Natural killer cell treated with Interleukin-12 subunit alpha and Interleukin-12 subunit beta and Interleukin-15 and Interleukin-18, amount 100 ng/mL, for 72 hours (primary cell): ENCODE measurements around the gene REPS2. TPM values are rescaled to one million over a fixed set of nuclear protein-coding genes. Genes with fewer than 3 reads are reported as not detected.

Experiments used
- ATAC-seq, 2 donors: fragments of 150-1000 bp; cut with Tn5 transposase in 1 of 2; sonication (Bioruptor Pico), chemical (Tn5 transposase) in 1 of 2; 2 replicates each; pipeline ENCODE4 v1.10.0; 2021
- DNase-seq: peaks from one replicate; pipeline ENCODE4 v3.0.0; 2022; ENCODE audit warnings: low spot score
- H3K27ac Mint-ChIP-seq, 2 donors: 1 replicate in 1 of 2; 2 replicates in 1 of 2; pipeline ENCODE4 v1.8.0; 2022; ENCODE audit warnings: mixed read lengths in 2 of 2, mild to moderate bottlenecking in 1 of 2, moderate library complexity in 1 of 2
- H3K27me3 Mint-ChIP-seq, 2 donors: 1 replicate in 1 of 2; 2 replicates in 1 of 2; pipeline ENCODE4 v1.8.0; 2022; ENCODE audit warnings: mixed read lengths in 2 of 2
- H3K36me3 Mint-ChIP-seq: one replicate; pipeline ENCODE4 v1.8.0; 2022; ENCODE audit warnings: mixed read lengths
- H3K4me1 Mint-ChIP-seq, 2 donors: 1 replicate in 1 of 2; 2 replicates in 1 of 2; pipeline ENCODE4 v1.8.0; 2022; ENCODE audit warnings: low read depth in 2 of 2, mixed read lengths in 2 of 2, mild to moderate bottlenecking in 1 of 2
- H3K4me3 Mint-ChIP-seq: one replicate; pipeline ENCODE4 v1.8.0; 2022; ENCODE audit warnings: mixed read lengths
- H3K9me3 Mint-ChIP-seq: 2 replicates; pipeline ENCODE4 v1.8.0; 2022; ENCODE audit warnings: mixed read lengths
- total RNA-seq, 2 donors: library from RNA; stranded (reverse); gene quantifications; one replicate each; pipeline ENCODE4 v1.2.3, GENCODE V29; 2022

Gene REPS2
- total RNA-seq, 2 donors from 2014 or later, result 0.20 TPM; not detected in 1

GRCh38 chrX:17077361-17077760 lies 130.9 kb downstream of the REPS2 start:
- Mint-ChIP-seq H3K4me3 (no peak overlapping the region), H3K9me3 (no peaks in the 10 kb centered on the region), H3K27ac (no peak overlapping the region), H3K27me3 (peaks cover 21 to 32% of the 10 kb centered on the region in 2 donors), H3K4me1 (no peaks in the 10 kb centered on the region), H3K36me3 (no peaks in the 10 kb centered on the region)
- ATAC-seq (no peak), DNase-seq (no peak)

DNA sequence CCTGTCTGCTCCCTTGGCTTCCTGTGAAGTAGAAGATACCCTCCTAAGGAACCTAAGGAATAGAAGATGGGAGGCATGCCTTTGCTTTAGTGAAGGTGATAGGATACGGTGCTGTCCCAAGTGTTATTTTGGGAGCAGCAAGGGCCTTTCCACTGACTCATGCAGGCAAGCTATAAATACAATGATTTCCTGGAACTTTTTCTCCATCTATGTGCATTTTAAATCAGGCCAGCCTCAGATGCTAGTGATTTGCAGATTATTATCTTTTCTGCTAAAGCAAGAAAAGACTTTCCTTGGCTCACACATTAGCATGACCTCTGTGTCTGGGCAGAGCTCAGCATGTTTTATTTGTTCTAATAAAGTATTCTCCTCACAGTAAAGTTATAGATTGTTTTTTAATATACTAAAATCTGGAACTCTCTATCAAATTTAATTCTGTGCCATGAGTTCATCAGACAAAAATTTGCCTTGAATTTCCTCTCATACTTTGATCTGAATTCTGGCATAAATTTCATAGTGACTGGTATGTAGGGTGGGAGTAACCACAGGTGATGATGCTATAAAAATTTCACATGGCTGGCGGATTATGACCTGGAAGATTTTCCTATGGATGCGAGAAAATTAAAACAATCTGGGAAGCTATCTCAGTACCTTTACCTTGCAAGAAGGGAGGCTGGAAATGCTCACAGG lies 131.7 kb downstream of the REPS2 start:
- H3K27me3 Mint-ChIP-seq, result peaks cover 21 to 33% of the 10 kb centered on the region in 2 donors
- H3K4me1 Mint-ChIP-seq, result no peaks in the 10 kb centered on the region
- DNase-seq, result no peak
- no peak overlapping the region for H3K27ac Mint-ChIP-seq
- H3K9me3 Mint-ChIP-seq, result no peaks in the 10 kb centered on the region
- ATAC-seq, result no peak
- H3K4me3 Mint-ChIP-seq, result no peak overlapping the region
- no peaks in the 10 kb centered on the region for H3K36me3 Mint-ChIP-seq

DNA sequence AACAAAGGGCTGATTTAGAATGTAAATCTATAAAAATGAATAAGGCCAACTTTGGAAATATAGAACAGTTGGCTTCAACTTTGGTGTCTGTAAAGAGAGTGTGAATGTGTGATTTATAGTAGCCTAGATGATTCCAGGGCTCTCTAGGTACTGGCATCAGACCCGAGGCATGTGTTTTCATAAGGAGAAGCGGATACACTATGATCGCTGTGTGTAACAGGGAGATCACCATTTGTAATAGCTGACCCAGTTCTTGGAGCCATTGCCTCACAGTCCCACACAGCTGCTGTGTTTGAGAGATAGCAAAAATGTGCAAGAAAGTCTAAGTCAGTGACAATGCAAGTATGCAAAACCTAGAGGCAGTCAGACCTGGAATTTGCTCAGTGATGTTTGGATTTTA lies 135.1 kb downstream of the REPS2 start:
- Mint-ChIP-seq H3K27me3 (peaks cover 20 to 28% of the 10 kb centered on the region in 2 donors), H3K27ac (no peak overlapping the region), H3K36me3 (no peaks in the 10 kb centered on the region), H3K4me1 (no peaks in the 10 kb centered on the region), H3K4me3 (no peak overlapping the region), H3K9me3 (no peaks in the 10 kb centered on the region)
- no peak for DNase-seq
- ATAC-seq, result no peak

GRCh38 chrX:17081968-17082367 lies 135.5 kb downstream of the REPS2 start:
- ATAC-seq (no peak), DNase-seq (no peak)
- Mint-ChIP-seq H3K36me3 (no peaks in the 10 kb centered on the region), H3K27ac (no peak overlapping the region), H3K27me3 (peaks cover 20 to 28% of the 10 kb centered on the region in 2 donors), H3K4me3 (no peak overlapping the region), H3K4me1 (no peaks in the 10 kb centered on the region), H3K9me3 (no peaks in the 10 kb centered on the region)

GRCh38 chrX:17082831-17083230 lies 136.4 kb downstream of the REPS2 start:
- ATAC-seq (no peak), DNase-seq (no peak)
- Mint-ChIP-seq H3K4me1 (no peaks in the 10 kb centered on the region), H3K4me3 (no peak overlapping the region), H3K27me3 (peaks cover 20 to 30% of the 10 kb centered on the region in 2 donors), H3K9me3 (no peaks in the 10 kb centered on the region), H3K27ac (no peak overlapping the region), H3K36me3 (no peaks in the 10 kb centered on the region)

GRCh38 chrX:17086317-17086716 lies 139.9 kb downstream of the REPS2 start:
- Mint-ChIP-seq H3K36me3 (no peaks in the 10 kb centered on the region), H3K4me3 (no peak overlapping the region), H3K27ac (no peak overlapping the region), H3K9me3 (no peaks in the 10 kb centered on the region), H3K4me1 (no peaks in the 10 kb centered on the region), H3K27me3 (peaks cover 20 to 21% of the 10 kb centered on the region in 2 donors)
- ATAC-seq (no peak), DNase-seq (no peak)

DNA sequence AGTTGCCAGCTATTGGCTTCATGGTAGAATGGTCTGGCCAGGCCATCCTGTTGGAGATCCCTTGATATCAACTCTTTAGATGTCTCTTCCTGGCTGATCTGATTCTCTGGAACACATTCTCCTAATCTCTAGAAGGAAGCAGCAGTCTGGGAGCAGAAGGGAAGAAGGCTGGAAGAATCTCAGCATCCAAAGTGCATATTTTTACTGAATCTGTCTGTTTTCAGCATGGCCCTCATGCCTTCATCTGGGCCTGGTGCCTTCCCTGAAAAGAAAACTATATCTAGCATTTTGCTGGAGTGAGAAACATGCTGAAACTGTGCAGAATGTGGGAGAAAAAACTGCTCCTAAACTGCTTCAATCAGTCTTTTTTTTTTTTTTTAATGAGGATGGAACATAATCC lies 148.7 kb downstream of the REPS2 start:
- H3K4me1 Mint-ChIP-seq, result no peaks in the 10 kb centered on the region
- no peak overlapping the region for H3K27ac Mint-ChIP-seq
- no peak for DNase-seq
- H3K27me3 Mint-ChIP-seq, result peaks cover 23 to 26% of the 10 kb centered on the region in 2 donors
- ATAC-seq, result no peak
- H3K9me3 Mint-ChIP-seq, result no peaks in the 10 kb centered on the region
- H3K36me3 Mint-ChIP-seq, result peaks cover 4% of the 10 kb centered on the region
- no peak overlapping the region for H3K4me3 Mint-ChIP-seq

- Mint-ChIP-seq H3K4me1 (no peaks in the 10 kb centered on the region), H3K27me3 (peaks cover 12 to 18% of the 10 kb centered on the region in 2 donors), H3K27ac (no peak overlapping the region), H3K9me3 (no peaks in the 10 kb centered on the region), H3K36me3 (peaks cover 4% of the 10 kb centered on the region), H3K4me3 (no peak overlapping the region)
- ATAC-seq, result no peak
- no peak for DNase-seq
Measured at GRCh38 chrX:17098516-17099247, 152.2 kb downstream of the REPS2 start.

GRCh38 chrX:17104433-17104832 lies 158.0 kb downstream of the REPS2 start:
- no peaks in the 10 kb centered on the region for H3K4me1 Mint-ChIP-seq
- H3K36me3 Mint-ChIP-seq, result no peaks in the 10 kb centered on the region
- ATAC-seq (no peak), DNase-seq (no peak)
- H3K9me3 Mint-ChIP-seq, result no peaks in the 10 kb centered on the region
- H3K27me3 Mint-ChIP-seq, result peaks cover 0 to 11% of the 10 kb centered on the region in 2 donors
- no peak overlapping the region for H3K27ac Mint-ChIP-seq
- no peak overlapping the region for H3K4me3 Mint-ChIP-seq

DNA sequence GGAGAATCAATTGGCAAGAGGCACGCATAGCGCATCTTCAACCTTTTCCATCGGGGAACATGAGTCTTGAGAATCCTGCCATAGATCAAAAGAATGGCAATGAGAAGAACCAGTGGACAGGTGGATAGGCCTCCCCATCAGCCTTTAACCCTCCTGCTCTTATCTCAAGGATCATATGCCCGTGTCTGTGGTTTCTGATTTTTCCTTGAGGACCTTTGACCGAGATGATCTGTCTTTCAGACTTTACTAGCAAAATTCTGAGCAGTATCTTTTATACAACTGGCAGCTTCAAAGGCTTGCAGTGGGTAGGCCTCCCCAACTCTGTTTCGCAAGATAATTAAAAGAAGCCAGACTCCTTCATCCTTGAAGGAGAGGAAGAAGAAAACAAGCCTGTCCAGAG lies 174.4 kb downstream of the REPS2 start:
- Mint-ChIP-seq H3K36me3 (no peaks in the 10 kb centered on the region), H3K4me3 (no peak overlapping the region), H3K4me1 (no peaks in the 10 kb centered on the region), H3K9me3 (peaks cover 2% of the 10 kb centered on the region), H3K27me3 (peaks cover 0 to 4% of the 10 kb centered on the region in 2 donors), H3K27ac (no peak overlapping the region)
- no peak for ATAC-seq
- DNase-seq, result no peak

DNA sequence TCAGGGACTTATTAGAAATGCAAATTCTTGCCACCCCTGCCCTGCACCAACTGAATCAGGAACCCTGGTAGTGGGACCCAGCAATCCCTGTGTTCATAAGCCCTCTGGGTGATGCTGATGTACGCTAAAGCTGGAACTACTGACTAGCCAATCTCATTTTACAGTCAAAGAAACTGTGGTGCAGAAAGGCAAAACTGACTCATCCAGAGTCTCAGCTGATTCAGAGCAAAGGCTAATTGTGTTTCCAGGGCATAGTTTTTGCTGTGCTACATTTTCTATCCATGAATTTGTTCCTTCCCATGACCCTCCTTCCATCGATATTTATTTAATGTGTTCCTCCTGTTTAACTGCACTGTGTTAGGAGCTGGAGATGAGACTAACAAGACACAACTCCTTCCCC lies 207.5 kb downstream of the REPS2 start:
- Mint-ChIP-seq H3K27ac (no peak overlapping the region), H3K9me3 (no peaks in the 10 kb centered on the region), H3K4me3 (no peak overlapping the region), H3K36me3 (no peaks in the 10 kb centered on the region), H3K4me1 (no peaks in the 10 kb centered on the region), H3K27me3 (peaks cover 0 to 16% of the 10 kb centered on the region in 2 donors)
- no peak for ATAC-seq
- no peak for DNase-seq

DNA sequence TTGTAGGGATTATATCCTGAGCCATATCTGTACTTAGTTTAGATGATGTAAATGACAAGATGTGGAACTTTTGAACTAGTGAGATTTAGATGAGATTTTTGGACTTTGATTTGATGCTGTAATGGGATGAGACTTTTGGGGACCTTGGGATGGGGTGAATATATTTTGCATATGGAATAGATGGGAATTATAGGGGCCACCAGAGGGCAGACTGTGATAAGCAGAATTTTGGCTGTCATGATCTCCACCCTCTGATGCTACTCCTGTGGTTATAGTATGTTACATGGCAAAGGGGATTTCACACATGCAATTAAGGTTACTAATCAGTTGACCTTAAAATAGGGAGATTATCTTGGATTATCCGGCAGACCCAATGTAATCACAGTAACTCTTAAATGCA lies 214.5 kb downstream of the REPS2 start:
- Mint-ChIP-seq H3K27ac (no peak overlapping the region), H3K27me3 (peaks cover 0 to 5% of the 10 kb centered on the region in 2 donors), H3K4me1 (no peaks in the 10 kb centered on the region), H3K36me3 (peaks cover 11% of the 10 kb centered on the region), H3K4me3 (no peak overlapping the region), H3K9me3 (peaks cover 17% of the 10 kb centered on the region)
- DNase-seq (no peak), ATAC-seq (no peak)

DNA sequence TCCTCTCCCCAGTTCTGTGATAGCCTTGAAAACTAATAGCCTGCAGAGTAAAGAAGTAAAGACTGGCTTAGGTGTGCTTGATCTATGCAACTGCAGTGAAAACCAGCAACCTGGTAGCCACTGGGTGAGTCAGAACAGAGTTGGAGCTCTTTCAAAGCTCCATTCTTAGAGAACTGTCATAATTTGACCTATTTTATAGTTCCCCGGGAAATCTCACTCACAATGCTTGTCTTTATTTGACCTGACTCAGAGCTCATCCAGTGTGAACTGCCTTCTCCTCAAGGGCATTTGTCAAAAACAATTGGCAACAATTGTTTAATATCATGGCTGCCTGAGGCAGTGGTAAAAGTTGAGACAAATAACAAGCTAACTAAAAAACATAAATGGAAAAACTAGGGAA lies 215.5 kb downstream of the REPS2 start:
- Mint-ChIP-seq H3K9me3 (peaks cover 17% of the 10 kb centered on the region), H3K27me3 (peaks cover 0 to 5% of the 10 kb centered on the region in 2 donors), H3K36me3 (peaks cover 11% of the 10 kb centered on the region), H3K27ac (no peak overlapping the region), H3K4me3 (no peak overlapping the region), H3K4me1 (no peaks in the 10 kb centered on the region)
- ATAC-seq (no peak), DNase-seq (no peak)

DNA sequence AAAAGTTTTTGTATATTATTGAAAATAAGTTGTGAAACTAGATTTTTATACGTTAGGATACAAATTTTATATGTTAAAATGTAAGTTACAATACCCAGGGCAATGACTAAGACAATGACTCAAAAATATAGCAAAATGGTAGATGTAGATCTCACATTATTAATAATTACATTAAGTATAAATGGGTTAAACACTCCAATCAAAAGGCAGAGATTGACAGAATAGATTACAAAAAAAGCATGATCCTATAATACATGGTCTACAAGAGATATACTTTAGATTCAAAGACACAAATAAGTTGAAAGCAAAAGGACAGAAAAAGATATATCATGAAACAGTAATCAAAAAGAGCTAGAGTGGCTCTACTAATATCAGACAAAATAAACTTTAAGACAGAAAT lies 217.6 kb downstream of the REPS2 start:
- Mint-ChIP-seq H3K4me1 (no peaks in the 10 kb centered on the region), H3K9me3 (peaks cover 17% of the 10 kb centered on the region), H3K36me3 (peaks cover 11% of the 10 kb centered on the region), H3K27me3 (peaks cover 0 to 2% of the 10 kb centered on the region in 2 donors), H3K4me3 (no peak overlapping the region), H3K27ac (no peak overlapping the region)
- DNase-seq (no peak), ATAC-seq (no peak)
